Suprapubic skin (tissue), 3 donors: Measurements from ENCODE around the gene LTC4S.

ENCODE experiments used
- EP300 ChIP-seq: sonication (generic); formaldehyde crosslinking; IDR thresholded peaks from one replicate; pipeline ENCODE4 v1.6.1; 2017; ENCODE audit warnings: antibody characterized with exemption
- POLR2A ChIP-seq, 2 donors: fragments of 450-650 bp; IDR thresholded peaks; one replicate each; pipeline ENCODE4 v1.6.1; 2017; ENCODE audit warnings: antibody characterized with exemption in 2 of 2, mild to moderate bottlenecking in 2 of 2, moderate library complexity in 2 of 2
- TF ChIP-seq, protein P1 (sequence below), 2 donors: fragments of 200-600 bp in 1 of 2; fragments of 450-650 bp in 1 of 2; sonication (generic) in 1 of 2; IDR thresholded peaks; one replicate each; pipeline ENCODE4 v1.5.1; 2016 to 2019; ENCODE audit warnings: antibody characterized with exemption in 2 of 2, mild to moderate bottlenecking in 1 of 2, moderate library complexity in 1 of 2

DNA sequence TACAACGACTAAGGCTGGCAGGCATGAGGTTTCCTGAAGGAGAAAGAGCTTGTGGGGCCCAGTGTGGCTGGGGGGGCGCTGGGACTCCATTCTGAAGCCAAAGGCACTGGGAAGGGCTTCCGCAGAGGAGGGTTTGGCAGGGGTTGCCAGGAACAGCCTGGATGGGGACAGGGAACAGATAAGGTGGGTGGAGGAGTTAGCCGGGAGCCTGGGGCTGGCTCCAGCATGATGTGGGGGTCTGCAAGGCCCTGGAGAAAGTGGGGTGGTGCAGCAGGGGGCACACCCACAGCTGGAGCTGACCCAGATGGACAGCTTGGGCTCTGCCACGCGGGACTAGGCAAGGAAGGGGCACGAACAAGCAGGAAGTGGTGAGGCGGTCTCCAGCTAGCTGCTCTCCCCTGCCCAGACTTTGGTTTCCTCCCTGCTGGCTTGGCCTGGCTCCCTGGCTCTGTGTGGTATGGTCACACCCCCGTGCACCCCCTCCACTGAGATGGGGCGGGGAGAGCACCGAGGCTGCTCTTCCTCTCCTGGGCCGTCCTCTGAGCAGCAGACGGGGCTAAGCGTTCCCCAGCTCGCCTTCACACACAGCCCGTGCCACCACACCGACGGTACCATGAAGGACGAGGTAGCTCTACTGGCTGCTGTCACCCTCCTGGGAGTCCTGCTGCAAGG lies at the start of gene LTC4S:
- no peak for TF ChIP-seq POLR2A (IDR thresholded peaks at IDR 0.05)
- TF ChIP-seq, protein P1, sequence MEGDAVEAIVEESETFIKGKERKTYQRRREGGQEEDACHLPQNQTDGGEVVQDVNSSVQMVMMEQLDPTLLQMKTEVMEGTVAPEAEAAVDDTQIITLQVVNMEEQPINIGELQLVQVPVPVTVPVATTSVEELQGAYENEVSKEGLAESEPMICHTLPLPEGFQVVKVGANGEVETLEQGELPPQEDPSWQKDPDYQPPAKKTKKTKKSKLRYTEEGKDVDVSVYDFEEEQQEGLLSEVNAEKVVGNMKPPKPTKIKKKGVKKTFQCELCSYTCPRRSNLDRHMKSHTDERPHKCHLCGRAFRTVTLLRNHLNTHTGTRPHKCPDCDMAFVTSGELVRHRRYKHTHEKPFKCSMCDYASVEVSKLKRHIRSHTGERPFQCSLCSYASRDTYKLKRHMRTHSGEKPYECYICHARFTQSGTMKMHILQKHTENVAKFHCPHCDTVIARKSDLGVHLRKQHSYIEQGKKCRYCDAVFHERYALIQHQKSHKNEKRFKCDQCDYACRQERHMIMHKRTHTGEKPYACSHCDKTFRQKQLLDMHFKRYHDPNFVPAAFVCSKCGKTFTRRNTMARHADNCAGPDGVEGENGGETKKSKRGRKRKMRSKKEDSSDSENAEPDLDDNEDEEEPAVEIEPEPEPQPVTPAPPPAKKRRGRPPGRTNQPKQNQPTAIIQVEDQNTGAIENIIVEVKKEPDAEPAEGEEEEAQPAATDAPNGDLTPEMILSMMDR (IDR thresholded peaks at IDR 0.05), result no peak
- TF ChIP-seq EP300, result no peak
